KMS-11 (cell line): Measurements from ENCODE around the gene HRH3.

Experiments used
- H2AFZ ChIP-seq: fragments of 200-600 bp; sonication (generic); 2 replicates; pipeline ENCODE4 v1.6.1; 2016; ENCODE audit warnings: antibody characterized with exemption, mixed run types, low read depth
- H3K27ac ChIP-seq: fragments of 200-600 bp; sonication (generic); 2 replicates; pipeline ENCODE4 v1.6.1; 2016; ENCODE audit warnings: mild to moderate bottlenecking, mixed run types
- H3K27me3 ChIP-seq: fragments of 200-600 bp; sonication (generic); 2 replicates; pipeline ENCODE4 v1.6.1; 2017; ENCODE audit warnings: mild to moderate bottlenecking, low read depth, mixed run types, moderate library complexity; ENCODE audit not compliant: insufficient read depth
- H3K36me3 ChIP-seq: fragments of 200-600 bp; sonication (generic); 2 replicates; pipeline ENCODE4 v1.6.1; 2017; ENCODE audit warnings: mild to moderate bottlenecking, mixed run types; ENCODE audit not compliant: insufficient read depth
- H3K4me1 ChIP-seq: fragments of 200-600 bp; sonication (generic); 2 replicates; pipeline ENCODE4 v1.6.1; 2016; ENCODE audit warnings: mild to moderate bottlenecking, low read depth, mixed run types; ENCODE audit not compliant: poor library complexity, severe bottlenecking
- H3K4me2 ChIP-seq: fragments of 200-600 bp; sonication (generic); 2 replicates; pipeline ENCODE4 v1.7.0; 2016; ENCODE audit warnings: mild to moderate bottlenecking, mixed run types
- H3K4me3 ChIP-seq: fragments of 200-600 bp; sonication (generic); IDR thresholded peaks from 2 replicates; pipeline ENCODE4 v1.6.1; 2017; ENCODE audit warnings: low read depth, low read length, mixed read lengths; ENCODE audit not compliant: insufficient read depth
- H3K79me2 ChIP-seq: fragments of 200-600 bp; sonication (generic); 2 replicates; pipeline ENCODE4 v1.6.1; 2016; ENCODE audit warnings: low read depth, mixed run types; ENCODE audit not compliant: insufficient read depth
- H3K9ac ChIP-seq: fragments of 200-600 bp; sonication (generic); 2 replicates; pipeline ENCODE4 v1.6.1; 2016; ENCODE audit warnings: mild to moderate bottlenecking, mixed run types
- H4K20me1 ChIP-seq: fragments of 200-600 bp; sonication (generic); 2 replicates; pipeline ENCODE4 v1.6.1; 2016; ENCODE audit warnings: mild to moderate bottlenecking, mixed run types; ENCODE audit not compliant: insufficient read depth
- CTCF ChIP-seq: fragments of 200-600 bp; sonication (generic); conservative IDR thresholded peaks from 2 replicates; pipeline ENCODE4 v1.6.1; 2017; ENCODE audit warnings: low read depth, mild to moderate bottlenecking, antibody characterized with exemption, low read length, moderate library complexity, mixed read lengths

HRH3 gene

GRCh38 chr20:62182469-62183425, 37.3 kb downstream of the HRH3 start, which contains the start of gene MTG2:
Gene MTG2 (plus strand): TSS chr20:62183028. CDS start chr20:62193421, 10,393 bp downstream.
- Histone ChIP-seq H3K36me3 (no peaks in the 10 kb centered on the region), H3K79me2 (peaks cover 38% of the 10 kb centered on the region)

GRCh38 chr20:62181808-62182207, 38.3 kb downstream of the HRH3 start:
- Histone ChIP-seq H4K20me1 (no peaks in the 10 kb centered on the region; the same call in 1 of the 2 replicates), H3K9ac (0 out of 2 replicates have a peak overlapping the region, but pooled peaks have one; percentile 80), H3K27ac (no peak overlapping the region), H3K4me3 (no peak overlapping the region), H3K4me2 (peak overlapping the region; percentile 79), H2AFZ (no peak overlapping the region; the same call in 1 of the 2 replicates), H3K4me1 (peaks cover 19% of the 10 kb centered on the region), H3K79me2 (peaks cover 28% of the 10 kb centered on the region), H3K27me3 (no peaks in the 10 kb centered on the region), H3K36me3 (no peaks in the 10 kb centered on the region)
- no peak for TF ChIP-seq CTCF

More at GRCh38 chr20:62182469-62183425, 37.3 kb downstream of the HRH3 start, which contains the start of gene MTG2:
- Histone ChIP-seq H3K4me3 (peak within 1 kb of the TSS; percentile 28), H2AFZ (peak within 1 kb of the TSS; percentile 80), H3K4me2 (peak within 1 kb of the TSS; percentile 79), H3K27ac (peak within 1 kb of the TSS; percentile 72), H3K27me3 (no peaks in the 10 kb centered on the region), H3K9ac (peak within 1 kb of the TSS; percentile 80), H3K4me1 (peaks cover 19% of the 10 kb centered on the region), H4K20me1 (no peaks in the 10 kb centered on the region; the same call in 1 of the 2 replicates)
- TF ChIP-seq CTCF = no peak

GRCh38 chr20:62179162-62179504, 40.9 kb downstream of the HRH3 start:
- Histone ChIP-seq H3K27me3 (no peaks in the 10 kb centered on the region), H3K4me1 (peaks cover 15% of the 10 kb centered on the region), H2AFZ (no peak overlapping the region), H3K27ac (no peak overlapping the region), H4K20me1 (no peaks in the 10 kb centered on the region; the same call in 1 of the 2 replicates), H3K9ac (no peak overlapping the region), H3K36me3 (no peaks in the 10 kb centered on the region), H3K4me2 (no peak overlapping the region), H3K79me2 (peaks cover 11% of the 10 kb centered on the region), H3K4me3 (no peak overlapping the region)
- TF ChIP-seq CTCF = no peak

- H3K9ac ChIP-seq = no peak overlapping the region
- TF ChIP-seq CTCF = no peak
- no peak overlapping the region for H3K27ac ChIP-seq
- H3K4me1 ChIP-seq = peaks cover 10% of the 10 kb centered on the region
- no peaks in the 10 kb centered on the region; the same call in 1 of the 2 replicates for H4K20me1 ChIP-seq
- H3K36me3 ChIP-seq = no peaks in the 10 kb centered on the region
- no peaks in the 10 kb centered on the region for H3K27me3 ChIP-seq
- peaks cover 6% of the 10 kb centered on the region for H3K79me2 ChIP-seq
- H3K4me3 ChIP-seq = no peak overlapping the region
- no peak overlapping the region for H3K4me2 ChIP-seq
- H2AFZ ChIP-seq = no peak overlapping the region
Measured at GRCh38 chr20:62178316-62179161, 41.5 kb downstream of the HRH3 start.
